DND-41 (cell line): ENCODE data around the gene PDCD10.

Experiments used
- ATAC-seq: fragments of 200-7000 bp; cut with Tn5 transposase; 3 replicates; pipeline ENCODE4 v1.9.1; 2021; ENCODE audit warnings: low read depth; ENCODE audit not compliant: insufficient read depth
- DNase-seq: peaks from one replicate; pipeline ENCODE4 v3.0.0-alpha.2; 2020
- H2AFZ ChIP-seq: 2 replicates; pipeline ENCODE4 v1.6.0; 2012; ENCODE audit warnings: low read depth, low read length
- H3K27ac ChIP-seq: 2 replicates; pipeline ENCODE4 v1.5.1; 2012; ENCODE audit warnings: low read length, inconsistent platforms
- H3K27me3 ChIP-seq: fragments of 200-600 bp; sonication (generic); 2 replicates; pipeline ENCODE4 v1.6.0; 2012; ENCODE audit warnings: low read length, mild to moderate bottlenecking, inconsistent platforms; ENCODE audit not compliant: insufficient read depth, poor library complexity
- H3K36me3 ChIP-seq: 2 replicates; pipeline ENCODE4 v1.5.1; 2012; ENCODE audit warnings: low read length, inconsistent platforms; ENCODE audit not compliant: insufficient read depth
- H3K4me1 ChIP-seq: 2 replicates; pipeline ENCODE4 v1.5.1; 2012; ENCODE audit warnings: mild to moderate bottlenecking, low read length; ENCODE audit not compliant: insufficient read depth
- H3K4me2 ChIP-seq: 2 replicates; pipeline ENCODE4 v1.6.0; 2012; ENCODE audit warnings: mild to moderate bottlenecking, moderate library complexity, low read length, inconsistent platforms; ENCODE audit not compliant: insufficient read depth
- H3K4me3 ChIP-seq, 2 experiments: fragments of 200-600 bp in 1 of 2; shearing (Covaris generic) in 1 of 2; 2 replicates each; pipeline ENCODE4 v1.5.1; 2012 to 2016; ENCODE audit warnings: inconsistent platforms in 2 of 2, low read length in 2 of 2, mild to moderate bottlenecking in 2 of 2, low read depth in 1 of 2, moderate library complexity in 1 of 2
- H3K79me2 ChIP-seq: 2 replicates; pipeline ENCODE4 v1.6.0; 2012; ENCODE audit warnings: low read length, inconsistent platforms; ENCODE audit not compliant: insufficient read depth
- H3K9ac ChIP-seq: 2 replicates; pipeline ENCODE4 v1.6.0; 2012; ENCODE audit warnings: low read depth, mild to moderate bottlenecking, inconsistent platforms, low read length, moderate library complexity
- H3K9me3 ChIP-seq: 2 replicates; pipeline ENCODE4 v1.5.1; 2012; ENCODE audit warnings: low read length, moderate library complexity, mild to moderate bottlenecking, inconsistent platforms; ENCODE audit not compliant: insufficient read depth, severe bottlenecking
- H4K20me1 ChIP-seq: 2 replicates; pipeline ENCODE4 v1.6.0; 2012; ENCODE audit warnings: low read length; ENCODE audit not compliant: insufficient read depth
- CTCF ChIP-seq: IDR thresholded peaks from 2 replicates; pipeline ENCODE4 v1.5.1; 2012; ENCODE audit warnings: borderline replicate concordance, low read length, moderate library complexity, mild to moderate bottlenecking; ENCODE audit not compliant: poor library complexity, severe bottlenecking; ENCODE audit errors: extremely low read depth
- EZH2 ChIP-seq: IDR thresholded peaks from 3 replicates; pipeline ENCODE4 v1.6.1; 2012; ENCODE audit warnings: borderline replicate concordance, low read depth, mild to moderate bottlenecking, moderate library complexity, low read length, inconsistent platforms; ENCODE audit not compliant: severe bottlenecking

The PDCD10 gene

GRCh38 chr3:167723025-167723512, 11.6 kb downstream of the PDCD10 start:
- Histone ChIP-seq H4K20me1 (peaks cover 52% of the 10 kb centered on the region; the same call in 1 of the 2 replicates), H3K27me3 (no peaks in the 10 kb centered on the region), H3K4me3 (no peak overlapping the region), H3K4me1 (no peaks in the 10 kb centered on the region), H3K79me2 (peaks cover 87% of the 10 kb centered on the region), H3K36me3 (peaks cover 21% of the 10 kb centered on the region), H2AFZ (no peak overlapping the region), H3K9me3 (no peaks in the 10 kb centered on the region), H3K27ac (no peak overlapping the region), H3K9ac (no peak overlapping the region), H3K4me2 (no peak overlapping the region)
- TF ChIP-seq CTCF (no peak), EZH2 (no peak)
- DNase-seq = no peak
- no peak for ATAC-seq

- no peak for ATAC-seq
- H3K4me3 ChIP-seq = no peak overlapping the region
These were observed 16.1 kb downstream of the PDCD10 start for GRCh38 chr3:167718582-167718981.

GRCh38 chr3:167716920-167717319, 17.8 kb downstream of the PDCD10 start:
- DNase-seq (no peak), ATAC-seq (no peak)
- Histone ChIP-seq H3K79me2 (peaks cover 65% of the 10 kb centered on the region), H3K4me1 (no peaks in the 10 kb centered on the region), H3K9ac (no peak overlapping the region), H3K4me2 (no peak overlapping the region), H3K4me3 (no peak overlapping the region), H3K27ac (no peak overlapping the region), H3K27me3 (no peaks in the 10 kb centered on the region), H2AFZ (no peak overlapping the region), H4K20me1 (peaks cover 12% of the 10 kb centered on the region; the same call in 1 of the 2 replicates), H3K36me3 (peaks cover 34% of the 10 kb centered on the region), H3K9me3 (no peaks in the 10 kb centered on the region)
- no peak for TF ChIP-seq CTCF
- no peak for TF ChIP-seq EZH2

More at GRCh38 chr3:167718582-167718981, 16.1 kb downstream of the PDCD10 start:
- H2AFZ ChIP-seq = no peak overlapping the region
- peaks cover 25% of the 10 kb centered on the region; the same call in 1 of the 2 replicates for H4K20me1 ChIP-seq
- TF ChIP-seq EZH2 = no peak
- TF ChIP-seq CTCF = no peak
- no peaks in the 10 kb centered on the region for H3K4me1 ChIP-seq
- H3K79me2 ChIP-seq = peaks cover 71% of the 10 kb centered on the region
- no peak overlapping the region for H3K4me2 ChIP-seq
- no peak overlapping the region for H3K27ac ChIP-seq
- H3K9ac ChIP-seq = no peak overlapping the region
- no peak for DNase-seq
- H3K36me3 ChIP-seq = peaks cover 29% of the 10 kb centered on the region
- no peaks in the 10 kb centered on the region for H3K9me3 ChIP-seq
- no peaks in the 10 kb centered on the region for H3K27me3 ChIP-seq
